Measurements from ENCODE around the gene MET. TPM values are rescaled to one million over a fixed set of nuclear protein-coding genes. Genes with fewer than 3 reads are reported as not detected.

The MET gene
- total RNA-seq, 1 donor from 2014 or later: 55.4 TPM

- no peak for DNase-seq (ENCODE audit: extremely low spot score, unreplicated experiment)
- H3K4me3 Mint-ChIP-seq (ENCODE audit: unreplicated experiment): no peak overlapping the region
- peaks cover 31% of the 10 kb centered on the region for H3K4me1 Mint-ChIP-seq (ENCODE audit: unreplicated experiment)
- H3K9me3 Mint-ChIP-seq (ENCODE audit: unreplicated experiment): no peaks in the 10 kb centered on the region
- no peak overlapping the region for H3K27ac Mint-ChIP-seq (ENCODE audit: unreplicated experiment)
- H3K36me3 Mint-ChIP-seq (ENCODE audit: unreplicated experiment): peaks cover 20% of the 10 kb centered on the region
- TF ChIP-seq CTCF (IDR thresholded peaks at IDR 0.05): no peak
- no peaks in the 10 kb centered on the region for H3K27me3 Mint-ChIP-seq (ENCODE audit: unreplicated experiment)
Measured at GRCh38 chr7:116797612-116798011, 125.6 kb downstream of the MET start.

GRCh38 chr7:116798232-116798631, 126.2 kb downstream of the MET start:
- no peak overlapping the region for H3K27ac Mint-ChIP-seq (ENCODE audit: unreplicated experiment)
- H3K27me3 Mint-ChIP-seq (ENCODE audit: unreplicated experiment): no peaks in the 10 kb centered on the region
- H3K9me3 Mint-ChIP-seq (ENCODE audit: unreplicated experiment): no peaks in the 10 kb centered on the region
- H3K36me3 Mint-ChIP-seq (ENCODE audit: unreplicated experiment): peaks cover 19% of the 10 kb centered on the region
- H3K4me3 Mint-ChIP-seq (ENCODE audit: unreplicated experiment): no peak overlapping the region
- TF ChIP-seq CTCF (IDR thresholded peaks at IDR 0.05): no peak
- H3K4me1 Mint-ChIP-seq (ENCODE audit: unreplicated experiment): peaks cover 37% of the 10 kb centered on the region
- no peak for DNase-seq (ENCODE audit: extremely low spot score, unreplicated experiment)

- no peak for DNase-seq (ENCODE audit: extremely low spot score, unreplicated experiment)
- TF ChIP-seq CTCF (IDR thresholded peaks at IDR 0.05): no peak
- Mint-ChIP-seq H3K27ac (ENCODE audit: unreplicated experiment) (no peak overlapping the region), H3K4me3 (ENCODE audit: unreplicated experiment) (no peak overlapping the region), H3K27me3 (ENCODE audit: unreplicated experiment) (no peaks in the 10 kb centered on the region), H3K36me3 (ENCODE audit: unreplicated experiment) (peaks cover 15% of the 10 kb centered on the region), H3K4me1 (ENCODE audit: unreplicated experiment) (peaks cover 49% of the 10 kb centered on the region), H3K9me3 (ENCODE audit: unreplicated experiment) (no peaks in the 10 kb centered on the region)
Measured at GRCh38 chr7:116799916-116800315, 127.9 kb downstream of the MET start.

- Mint-ChIP-seq H3K27ac (ENCODE audit: unreplicated experiment) (peak overlapping the region; percentile 73), H3K9me3 (ENCODE audit: unreplicated experiment) (no peaks in the 10 kb centered on the region), H3K4me1 (ENCODE audit: unreplicated experiment) (peaks cover 53% of the 10 kb centered on the region), H3K36me3 (ENCODE audit: unreplicated experiment) (peaks cover 13% of the 10 kb centered on the region), H3K27me3 (ENCODE audit: unreplicated experiment) (no peaks in the 10 kb centered on the region), H3K4me3 (ENCODE audit: unreplicated experiment) (no peak overlapping the region)
- DNase-seq (ENCODE audit: extremely low spot score, unreplicated experiment): no peak
- TF ChIP-seq CTCF (IDR thresholded peaks at IDR 0.05): no peak
Measured at GRCh38 chr7:116800594-116800993, 128.6 kb downstream of the MET start.

- Mint-ChIP-seq H3K36me3 (ENCODE audit: unreplicated experiment) (peaks cover 8% of the 10 kb centered on the region), H3K9me3 (ENCODE audit: unreplicated experiment) (no peaks in the 10 kb centered on the region), H3K4me1 (ENCODE audit: unreplicated experiment) (peaks cover 59% of the 10 kb centered on the region), H3K27ac (ENCODE audit: unreplicated experiment) (peak overlapping the region; percentile 73), H3K4me3 (ENCODE audit: unreplicated experiment) (peak overlapping the region; percentile 15), H3K27me3 (ENCODE audit: unreplicated experiment) (no peaks in the 10 kb centered on the region)
- DNase-seq (ENCODE audit: extremely low spot score, unreplicated experiment): no peak
- TF ChIP-seq CTCF (IDR thresholded peaks at IDR 0.05): no peak
Measured at GRCh38 chr7:116801092-116801710, 129.2 kb downstream of the MET start.

Data from osteocyte (in vitro differentiated cells).